ENCODE results near the gene GBP3.

DNA sequence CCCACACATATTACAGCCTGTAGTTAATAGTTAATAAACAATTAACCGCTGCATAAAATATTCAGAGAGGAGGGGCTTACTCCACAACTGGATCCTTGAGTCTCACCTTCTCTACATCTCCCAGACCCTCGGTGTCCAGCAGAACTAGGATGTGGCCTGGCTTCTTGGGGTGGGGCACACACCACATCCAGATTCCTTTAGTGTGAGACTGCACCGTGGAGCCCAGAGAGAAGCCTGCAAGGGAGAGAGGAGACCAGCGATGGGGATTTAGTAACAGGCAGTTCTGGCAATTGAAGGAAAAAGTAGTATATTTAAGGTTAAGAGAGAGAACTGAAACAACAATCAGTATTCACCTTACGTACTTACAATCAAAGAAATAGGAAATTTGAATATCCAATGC, 37.4 kb upstream of the GBP3 start:
- TF ChIP-seq EZH2 (IDR thresholded peaks at IDR 0.05) (no peak), POLR2AphosphoS5 (IDR thresholded peaks at IDR 0.05; ENCODE audit: borderline replicate concordance, low read depth, low read length) (no peak), FOXP2 (optimal IDR thresholded peaks at IDR 0.05; ENCODE audit: control extremely low read depth, extremely low read length, insufficient read depth) (no peak)

Measured in SK-N-MC (cell line).